Osteoblast (primary cell): ENCODE measurements around the gene PKIB. TPM values are rescaled to one million over a fixed set of nuclear protein-coding genes. Genes with fewer than 3 reads are reported as not detected.
"Not testable (repeated sequence)": the region's sequence is repeated elsewhere in the genome, so short reads cannot be mapped to it uniquely, and the experiment has no call there.

ENCODE experiments used
- DNase-seq: peaks from one replicate; pipeline ENCODE4 v3.0.0; 2011; ENCODE audit warnings: low spot score, mixed read lengths; ENCODE audit not compliant: insufficient read length; ENCODE audit errors: missing footprints
- H2AFZ ChIP-seq: 2 replicates; pipeline ENCODE4 v1.6.0; 2011; ENCODE audit warnings: mild to moderate bottlenecking, low read length
- H3K27ac ChIP-seq: 2 replicates; pipeline ENCODE4 v1.5.1; 2011; ENCODE audit warnings: mild to moderate bottlenecking, low read depth, low read length, moderate library complexity
- H3K27me3 ChIP-seq: 2 replicates; pipeline ENCODE4 v1.6.0; 2012; ENCODE audit warnings: mild to moderate bottlenecking, control low read depth, inconsistent platforms, low read length, moderate library complexity; ENCODE audit not compliant: insufficient read depth
- H3K36me3 ChIP-seq: 2 replicates; pipeline ENCODE4 v1.5.1; 2011; ENCODE audit warnings: mild to moderate bottlenecking, low read length, control low read depth, moderate library complexity; ENCODE audit not compliant: insufficient read depth
- H3K4me1 ChIP-seq: 2 replicates; pipeline ENCODE4 v1.5.1; 2011; ENCODE audit warnings: mild to moderate bottlenecking, low read length, control low read depth, moderate library complexity; ENCODE audit not compliant: insufficient read depth
- H3K4me2 ChIP-seq: 2 replicates; pipeline ENCODE4 v1.6.0; 2011; ENCODE audit warnings: mild to moderate bottlenecking, low read length; ENCODE audit not compliant: insufficient read depth
- H3K4me3 ChIP-seq: fragments of 200-600 bp; sonication (generic); 3 replicates; pipeline ENCODE4 v1.5.1; 2012; ENCODE audit warnings: mild to moderate bottlenecking, low read length, inconsistent platforms; ENCODE audit not compliant: insufficient read depth
- H3K79me2 ChIP-seq: 2 replicates; pipeline ENCODE4 v1.6.0; 2012; ENCODE audit warnings: mild to moderate bottlenecking, low read length, control low read depth, inconsistent platforms; ENCODE audit not compliant: insufficient read depth
- H3K9me3 ChIP-seq: 2 replicates; pipeline ENCODE4 v1.5.1; 2011; ENCODE audit warnings: low read depth, low read length, control low read depth
- H4K20me1 ChIP-seq: 2 replicates; pipeline ENCODE4 v1.6.0; 2012; ENCODE audit warnings: mild to moderate bottlenecking, low read length, control low read depth; ENCODE audit not compliant: insufficient read depth
- total RNA-seq: library from RNA; depleted of rRNA; stranded (reverse); fragments of >200 nt; gene quantifications from 2 replicates; pipeline ENCODE4 v1.2.3, GENCODE V29; 2012
- TF ChIP-seq, protein P1 (sequence below): IDR thresholded peaks from 2 replicates; pipeline ENCODE4 v1.5.1; 2011; ENCODE audit warnings: mild to moderate bottlenecking, low read depth, low read length, moderate library complexity; ENCODE audit errors: extremely low read depth

Gene PKIB
- total RNA-seq, 1 donor: 0.72 TPM

DNA sequence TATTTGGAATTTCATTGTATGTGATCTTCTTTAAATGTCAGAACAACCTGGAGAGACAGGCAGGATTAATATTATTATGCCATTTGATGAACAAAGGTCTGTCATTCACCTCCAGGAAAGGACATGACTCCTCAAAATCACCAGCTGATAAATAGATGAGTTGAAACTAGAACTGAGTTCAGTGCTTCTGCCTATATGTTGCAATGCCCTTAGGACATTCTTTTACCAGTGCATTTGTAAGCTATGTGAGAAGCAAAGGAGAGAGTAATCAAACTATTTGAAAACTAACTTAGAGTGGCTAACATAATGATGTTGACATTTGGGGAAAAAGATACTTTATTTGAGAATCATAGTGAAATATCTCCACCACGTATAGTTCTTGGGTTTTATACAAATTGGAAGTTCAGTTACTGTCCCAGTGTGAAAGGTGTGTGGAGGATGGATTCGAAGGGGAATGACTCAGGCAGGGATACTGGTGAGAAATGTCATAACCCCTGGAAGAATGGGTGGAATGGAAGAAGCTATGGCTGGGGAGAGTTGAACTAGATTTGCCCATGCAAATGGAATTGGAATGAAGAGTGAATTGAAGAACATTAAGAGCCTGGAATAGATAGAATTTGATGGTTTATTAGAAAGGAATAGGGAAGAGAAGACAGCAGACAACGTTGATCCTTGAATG, 21.5 kb downstream of the PKIB start:
- Histone ChIP-seq H3K36me3 (no peaks in the 10 kb centered on the region), H3K4me1 (no peaks in the 10 kb centered on the region), H3K79me2 (no peaks in the 10 kb centered on the region), H3K4me3 (no peak overlapping the region), H3K27me3 (no peaks in the 10 kb centered on the region), H3K9me3 (no peaks in the 10 kb centered on the region), H3K4me2 (no peak overlapping the region), H2AFZ (no peak overlapping the region), H4K20me1 (no peaks in the 10 kb centered on the region), H3K27ac (no peak overlapping the region)
- TF ChIP-seq, protein P1, sequence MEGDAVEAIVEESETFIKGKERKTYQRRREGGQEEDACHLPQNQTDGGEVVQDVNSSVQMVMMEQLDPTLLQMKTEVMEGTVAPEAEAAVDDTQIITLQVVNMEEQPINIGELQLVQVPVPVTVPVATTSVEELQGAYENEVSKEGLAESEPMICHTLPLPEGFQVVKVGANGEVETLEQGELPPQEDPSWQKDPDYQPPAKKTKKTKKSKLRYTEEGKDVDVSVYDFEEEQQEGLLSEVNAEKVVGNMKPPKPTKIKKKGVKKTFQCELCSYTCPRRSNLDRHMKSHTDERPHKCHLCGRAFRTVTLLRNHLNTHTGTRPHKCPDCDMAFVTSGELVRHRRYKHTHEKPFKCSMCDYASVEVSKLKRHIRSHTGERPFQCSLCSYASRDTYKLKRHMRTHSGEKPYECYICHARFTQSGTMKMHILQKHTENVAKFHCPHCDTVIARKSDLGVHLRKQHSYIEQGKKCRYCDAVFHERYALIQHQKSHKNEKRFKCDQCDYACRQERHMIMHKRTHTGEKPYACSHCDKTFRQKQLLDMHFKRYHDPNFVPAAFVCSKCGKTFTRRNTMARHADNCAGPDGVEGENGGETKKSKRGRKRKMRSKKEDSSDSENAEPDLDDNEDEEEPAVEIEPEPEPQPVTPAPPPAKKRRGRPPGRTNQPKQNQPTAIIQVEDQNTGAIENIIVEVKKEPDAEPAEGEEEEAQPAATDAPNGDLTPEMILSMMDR: no peak
- DNase-seq: no peak

DNA sequence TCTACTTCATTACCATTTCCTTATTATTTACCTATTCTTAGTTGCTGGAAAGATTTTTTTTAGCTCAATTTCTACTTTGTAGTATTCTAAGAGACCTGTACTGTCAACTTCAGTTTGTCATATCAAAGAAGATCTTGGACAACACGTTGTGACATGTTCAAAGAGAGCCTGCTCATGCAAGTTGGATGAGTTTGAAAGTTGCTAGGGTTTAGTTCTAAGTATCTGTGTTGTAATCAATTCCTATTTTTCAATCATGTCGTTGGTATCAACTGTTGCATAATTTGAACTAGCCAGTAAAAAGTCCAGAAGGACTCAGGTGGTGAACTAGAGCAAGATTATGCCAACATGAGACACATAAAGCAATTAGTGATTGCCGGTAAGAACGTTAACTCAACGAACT, 30.2 kb downstream of the PKIB start:
- Histone ChIP-seq H3K27ac (no peak overlapping the region), H3K27me3 (no peaks in the 10 kb centered on the region), H4K20me1 (no peaks in the 10 kb centered on the region), H3K36me3 (no peaks in the 10 kb centered on the region), H3K4me3 (no peak overlapping the region), H3K4me1 (no peaks in the 10 kb centered on the region), H2AFZ (no peak overlapping the region), H3K4me2 (no peak overlapping the region), H3K9me3 (no peaks in the 10 kb centered on the region), H3K79me2 (no peaks in the 10 kb centered on the region)
- TF ChIP-seq, protein P1: no peak
- DNase-seq: no peak

DNA sequence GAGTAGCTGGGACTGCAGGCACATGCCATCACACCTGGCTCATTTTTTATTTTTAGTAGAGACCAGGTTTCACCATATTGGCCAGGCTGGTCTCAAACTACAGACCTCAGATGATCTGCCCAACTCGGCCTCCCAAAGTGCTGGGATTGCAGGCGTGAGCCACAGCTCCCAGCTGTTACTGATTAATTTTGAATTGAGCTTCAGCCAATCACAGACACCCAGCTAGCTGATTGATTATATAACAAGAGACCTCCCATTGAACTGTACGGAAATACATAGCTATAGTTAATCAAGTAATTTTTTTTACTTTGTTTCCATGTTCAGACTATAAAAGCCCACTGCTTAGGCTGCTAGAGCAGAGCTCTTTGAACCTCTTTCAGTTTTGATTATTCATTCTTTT, 31.6 kb downstream of the PKIB start:
- no peaks in the 10 kb centered on the region for H3K79me2 ChIP-seq
- TF ChIP-seq, protein P1: no peak
- H3K4me2 ChIP-seq: no peak overlapping the region
- H3K27me3 ChIP-seq: no peaks in the 10 kb centered on the region
- no peaks in the 10 kb centered on the region for H3K36me3 ChIP-seq
- H3K27ac ChIP-seq: no peak overlapping the region
- H4K20me1 ChIP-seq: no peaks in the 10 kb centered on the region
- no peak overlapping the region for H2AFZ ChIP-seq
- no peak overlapping the region for H3K4me3 ChIP-seq
- H3K9me3 ChIP-seq: no peaks in the 10 kb centered on the region
- no peaks in the 10 kb centered on the region for H3K4me1 ChIP-seq
- no peak for DNase-seq

DNA sequence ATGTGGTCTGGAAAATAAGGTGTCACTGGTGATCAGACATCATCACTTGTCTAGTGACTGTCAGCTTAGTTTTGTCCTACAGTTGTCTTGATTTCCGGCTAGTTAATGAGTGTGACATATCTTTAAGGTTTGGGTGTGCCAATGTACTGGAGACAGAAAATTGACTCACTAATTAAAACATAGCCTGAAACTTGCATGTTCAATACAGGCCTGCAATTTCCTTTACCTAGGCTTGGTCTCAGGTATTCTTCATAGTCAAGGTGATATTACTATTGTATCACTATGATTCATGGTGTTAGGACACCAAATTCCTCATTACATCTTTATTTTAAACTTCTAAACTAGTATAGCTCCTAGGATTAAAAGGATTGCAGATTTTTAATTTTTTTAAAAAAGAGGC, 32.4 kb downstream of the PKIB start:
- not testable (repeated sequence) for H3K79me2 ChIP-seq, H3K27ac ChIP-seq, H3K9me3 ChIP-seq, H3K4me3 ChIP-seq, DNase-seq, H3K4me1 ChIP-seq, H4K20me1 ChIP-seq, H3K4me2 ChIP-seq, H2AFZ ChIP-seq, H3K36me3 ChIP-seq, H3K27me3 ChIP-seq
